ENCODE measurements around the gene EFL1.
"Not testable (repeated sequence)": the region's sequence is repeated elsewhere in the genome, so short reads cannot be mapped to it uniquely, and the experiment has no call there.

EFL1 gene

GRCh38 chr15:82262422-82263026, at the start of gene EFL1, which contains the start of gene SAXO2:
EFL1 (minus strand) TSS chr15:82262734; CDS start chr15:82261778, 956 bp downstream.
SAXO2 (plus strand) TSS chr15:82262818; CDS start chr15:82262880, 62 bp downstream.
- DNase-seq = peak; percentile 95

- not testable (repeated sequence) for DNase-seq
Measured at GRCh38 chr15:82311321-82311720, 48.8 kb upstream of the EFL1 start.

- DNase-seq = no peak
Measured at GRCh38 chr15:82309802-82310201, 47.3 kb upstream of the EFL1 start.

GRCh38 chr15:82307714-82308081, 45.2 kb upstream of the EFL1 start:
- peak; percentile 11 for DNase-seq

- DNase-seq = peak; percentile 40
Measured at GRCh38 chr15:82306791-82307713, 44.5 kb upstream of the EFL1 start.

GRCh38 chr15:82305621-82306048, 43.1 kb upstream of the EFL1 start:
- peak; percentile 49 for DNase-seq

GRCh38 chr15:82304778-82305090, 42.2 kb upstream of the EFL1 start:
- DNase-seq = peak; percentile 37

GRCh38 chr15:82303956-82304777, 41.6 kb upstream of the EFL1 start:
- no peak for DNase-seq

- DNase-seq = no peak
Measured at GRCh38 chr15:82301296-82302016, 38.9 kb upstream of the EFL1 start.

GRCh38 chr15:82300883-82301282, 38.3 kb upstream of the EFL1 start:
- no peak for DNase-seq

GRCh38 chr15:82300326-82300725, 37.8 kb upstream of the EFL1 start:
- not testable (repeated sequence) for DNase-seq

- DNase-seq = peak; percentile 56
Measured at GRCh38 chr15:82299511-82299914, 37.0 kb upstream of the EFL1 start.

GRCh38 chr15:82298520-82298919, 36.0 kb upstream of the EFL1 start:
- DNase-seq = peak; percentile 85

GRCh38 chr15:82298032-82298431, 35.5 kb upstream of the EFL1 start:
- DNase-seq = peak; percentile 55

GRCh38 chr15:82297546-82297945, 35.0 kb upstream of the EFL1 start:
- DNase-seq = no peak

- no peak for DNase-seq
Measured at GRCh38 chr15:82294061-82294690, 31.6 kb upstream of the EFL1 start.

GRCh38 chr15:82292271-82292670, 29.7 kb upstream of the EFL1 start:
- DNase-seq = no peak

GRCh38 chr15:82288202-82288601, 25.7 kb upstream of the EFL1 start:
- not testable (repeated sequence) for DNase-seq

GRCh38 chr15:82286475-82286874, 23.9 kb upstream of the EFL1 start:
- DNase-seq = not testable (repeated sequence)

GRCh38 chr15:82284381-82284780, 21.8 kb upstream of the EFL1 start:
- DNase-seq = not testable (repeated sequence)

- DNase-seq = not testable (repeated sequence)
Measured at GRCh38 chr15:82282386-82282785, 19.9 kb upstream of the EFL1 start.

GRCh38 chr15:82281276-82281675, 18.7 kb upstream of the EFL1 start:
- DNase-seq = not testable (repeated sequence)
